SK-N-SH (cell line): Measurements from ENCODE around the gene SACM1L. TPM values are rescaled to one million over a fixed set of nuclear protein-coding genes. Genes with fewer than 3 reads are reported as not detected.
A peak's percentile ranks its signal among the peaks of the same experiment; 100 is the strongest.

Experiments used
- CTCF ChIA-PET: fragments of 300-600, 350-600 bp; formaldehyde crosslinking; extraction: SDS; loops from one replicate; lab custom pipeline; 2021; lab: Yijun Ruan, JAX
- POLR2A ChIA-PET: fragments of 350-600 bp; sonication (Branson Sonifier 250); formaldehyde crosslinking; extraction: SDS; loops from one replicate; lab custom pipeline; 2020; ENCODE audit warnings: antibody characterized with exemption, inconsistent platforms; lab: Yijun Ruan, JAX
- DNase-seq: peaks from one replicate; pipeline ENCODE4 v3.0.0; 2012
- H2AFZ ChIP-seq: fragments of 200-600 bp; sonication (generic); 2 replicates; pipeline ENCODE4 v1.8.1; 2016; ENCODE audit warnings: antibody characterized with exemption, mild to moderate bottlenecking, low read depth
- H3F3A ChIP-seq: fragments of 200-600 bp; sonication (generic); replicated peaks from 2 replicates; pipeline ENCODE3; 2016; ENCODE audit warnings: antibody characterized with exemption, mild to moderate bottlenecking; ENCODE audit not compliant: insufficient read depth
- H3K27ac ChIP-seq, 2 experiments: fragments of 200-500 bp in 1 of 2; fragments of 200-600 bp in 1 of 2; sonication (Bioruptor generic) in 1 of 2; sonication (generic), shearing (Covaris generic) in 1 of 2; 2 replicates each; pipeline versions ENCODE4 v1.5.1 to v1.6.1; 2014 to 2016; ENCODE audit warnings: low read depth in 2 of 2, inconsistent platforms in 1 of 2, low read length in 1 of 2, mild to moderate bottlenecking in 1 of 2, mixed read lengths in 1 of 2
- H3K27me3 ChIP-seq: fragments of 200-600 bp; sonication (generic), shearing (Covaris generic); 2 replicates; pipeline ENCODE4 v1.6.1; 2016; ENCODE audit warnings: mixed run types; ENCODE audit not compliant: insufficient read depth
- H3K36me3 ChIP-seq, 2 experiments: fragments of 200-500 bp in 1 of 2; fragments of 200-600 bp in 1 of 2; sonication (Bioruptor generic) in 1 of 2; sonication (generic) in 1 of 2; replicated peaks in 1 of 2; 2 replicates each; pipeline versions ENCODE3 to v1.5.1; 2014 to 2016; ENCODE audit warnings: low read length in 1 of 2, mild to moderate bottlenecking in 1 of 2; ENCODE audit not compliant: insufficient read depth in 2 of 2, control insufficient read depth in 1 of 2
- H3K4me1 ChIP-seq, 2 experiments: fragments of 200-500 bp in 1 of 2; fragments of 200-600 bp in 1 of 2; sonication (Bioruptor generic) in 1 of 2; sonication (generic), shearing (Covaris generic) in 1 of 2; 2 replicates each; pipeline versions ENCODE4 v1.5.1 to v1.6.1; 2014 to 2016; ENCODE audit warnings: low read depth in 1 of 2, low read length in 1 of 2, mixed run types in 1 of 2; ENCODE audit not compliant: insufficient read depth in 2 of 2, control insufficient read depth in 1 of 2
- H3K4me2 ChIP-seq: fragments of 200-600 bp; sonication (generic), shearing (Covaris generic); 2 replicates; pipeline ENCODE4 v1.6.1; 2017; ENCODE audit warnings: mixed run types
- H3K4me3 ChIP-seq, 2 experiments: fragments of 200-500 bp in 1 of 2; fragments of 200-600 bp in 1 of 2; sonication (Bioruptor generic) in 1 of 2; sonication (generic), shearing (Covaris generic) in 1 of 2; 2 replicates each; pipeline versions ENCODE4 v1.5.1 to v1.8.1; 2014 to 2016; ENCODE audit warnings: low read depth in 2 of 2, inconsistent platforms in 1 of 2, low read length in 1 of 2, mild to moderate bottlenecking in 1 of 2, mixed read lengths in 1 of 2, moderate library complexity in 1 of 2
- H3K79me2 ChIP-seq: fragments of 200-600 bp; sonication (generic); 2 replicates; pipeline ENCODE4 v1.8.1; 2017; ENCODE audit warnings: mild to moderate bottlenecking; ENCODE audit not compliant: insufficient read depth
- H3K9ac ChIP-seq: fragments of 200-600 bp; sonication (generic); 2 replicates; pipeline ENCODE4 v1.6.1; 2017; ENCODE audit warnings: mixed run types
- H3K9me2 ChIP-seq: fragments of 200-600 bp; sonication (generic); 2 replicates; pipeline ENCODE4 v1.6.1; 2017; ENCODE audit warnings: mixed run types
- H3K9me3 ChIP-seq: fragments of 200-600 bp; sonication (generic); 2 replicates; pipeline ENCODE4 v1.6.1; 2017; ENCODE audit warnings: mixed run types, mild to moderate bottlenecking, moderate library complexity
- H4K20me1 ChIP-seq: fragments of 200-600 bp; sonication (generic); 2 replicates; pipeline ENCODE4 v1.6.1; 2017; ENCODE audit warnings: mild to moderate bottlenecking, mixed run types; ENCODE audit not compliant: insufficient read depth
- CHD2 ChIP-seq: fragments of 150-350 bp; IDR thresholded peaks from 2 replicates; pipeline ENCODE4 v1.6.1; 2018; ENCODE audit warnings: low read length; ENCODE audit not compliant: partially characterized antibody
- ELF1 ChIP-seq: IDR thresholded peaks from 2 replicates; pipeline ENCODE4 v1.4.0; 2012
- EP300 ChIP-seq, 2 experiments: IDR thresholded peaks; 2 replicates each; pipeline versions ENCODE4 v1.4.0 to v1.6.1; 2012; ENCODE audit warnings: borderline replicate concordance in 1 of 2, low read depth in 1 of 2, low read length in 1 of 2
- FOSL2 ChIP-seq: IDR thresholded peaks from 2 replicates; pipeline ENCODE4 v1.4.0; 2012; ENCODE audit warnings: low read depth, mild to moderate bottlenecking, moderate library complexity, borderline replicate concordance
- FOXM1 ChIP-seq: IDR thresholded peaks from 2 replicates; pipeline ENCODE4 v1.4.0; 2012; ENCODE audit warnings: low read depth, mild to moderate bottlenecking
- GABPA ChIP-seq: IDR thresholded peaks from 2 replicates; pipeline ENCODE4 v1.4.0; 2012; ENCODE audit warnings: low read depth, mild to moderate bottlenecking
- GATA2 ChIP-seq: sonication (generic); formaldehyde crosslinking; IDR thresholded peaks from 2 replicates; pipeline ENCODE4 v1.5.0; 2020; ENCODE audit warnings: mild to moderate bottlenecking, missing genetic modification reagents
- IRF3 ChIP-seq: fragments of 150-350 bp; IDR thresholded peaks from 2 replicates; pipeline ENCODE4 v1.6.1; 2016; ENCODE audit warnings: mild to moderate bottlenecking, low read depth, low read length
- JUND ChIP-seq: IDR thresholded peaks from 2 replicates; pipeline ENCODE4 v1.4.0; 2012
- MEF2A ChIP-seq: IDR thresholded peaks from 2 replicates; pipeline ENCODE4 v1.4.0; 2012; ENCODE audit warnings: low read depth, borderline replicate concordance
- MXI1 ChIP-seq: IDR thresholded peaks from 2 replicates; pipeline ENCODE4 v1.6.1; 2012; ENCODE audit warnings: mild to moderate bottlenecking, low read depth, low read length, improper control_type of control experiment
- NFIC ChIP-seq: IDR thresholded peaks from 2 replicates; pipeline ENCODE4 v1.4.0; 2012; ENCODE audit warnings: borderline replicate concordance
- REST ChIP-seq: IDR thresholded peaks from 2 replicates; pipeline ENCODE4 v1.6.1; 2012; ENCODE audit warnings: mild to moderate bottlenecking, low read depth, low read length, moderate library complexity
- RFX5 ChIP-seq: IDR thresholded peaks from 2 replicates; pipeline ENCODE4 v1.6.1; 2012; ENCODE audit warnings: mild to moderate bottlenecking, improper control_type of control experiment, low read length
- WGBS: methylation state at CpG from one replicate; pipeline ENCODE4 v1.1.6; 2017; ENCODE audit warnings: low lambda C conversion rate; 5-methylcytosine and 5-hydroxymethylcytosine counted together
- polyA plus RNA-seq, 3 experiments: library from polyadenylated mRNA; depleted of rRNA; stranded (reverse); fragments of >200 nt; gene quantifications; 2 replicates each; pipeline ENCODE4 v1.2.3, GENCODE V29; 2012

Gene SACM1L
- polyA plus RNA-seq, 1 of the 3 experiments (the other 2 are of a cell fraction), result 11.2 TPM

- H4K20me1 ChIP-seq, result no peaks in the 10 kb centered on the region
- no peak overlapping the region for H3K4me3 ChIP-seq
- TF ChIP-seq FOXM1 (no peak), CHD2 (no peak), ELF1 (no peak), MXI1 (no peak), MEF2A (no peak), FOSL2 (no peak), GABPA (no peak), JUND (no peak), IRF3 (no peak), GATA2 (CRISPR knock-in tag) (no peak), RFX5 (no peak), REST (no peak), EP300 (IDR thresholded peaks at IDR 0.05; ENCODE audit: borderline replicate concordance in 1 of 2, low read depth in 1 of 2, low read length in 1 of 2) (no peak), NFIC (no peak)
- no peak overlapping the region for H3K9ac ChIP-seq
- peak overlapping the region in 1 of 2 experiments; percentile 100; a peak in 1 of 4 replicates for H3K27ac ChIP-seq
- H3K4me1 ChIP-seq, result peaks cover 7 to 48% of the 10 kb centered on the region in 2 experiments; a peak in 3 of 4 replicates
- no peaks in the 10 kb centered on the region for H3K27me3 ChIP-seq
- no peak overlapping the region for H3K4me2 ChIP-seq
- no peak for DNase-seq
- H3F3A ChIP-seq, result peaks cover 39% of the 10 kb centered on the region
- peaks cover 0 to 4% of the 10 kb centered on the region in 2 experiments for H3K36me3 ChIP-seq
- no peak overlapping the region for H2AFZ ChIP-seq
- no peaks in the 10 kb centered on the region for H3K9me3 ChIP-seq
- CTCF ChIA-PET, result interaction anchor here (1.6 kb wide), 1 partner anchor 16 kb away, joined by 5 read pairs; no protein-coding TSS in a partner anchor
- 95% methylated on average over 2 of the region's 4 CpGs for WGBS
- no peaks in the 10 kb centered on the region for H3K9me2 ChIP-seq
- POLR2A ChIA-PET, result no interaction called here
- H3K79me2 ChIP-seq, result peaks cover 74% of the 10 kb centered on the region
These were observed 48.4 kb upstream of the SACM1L start for GRCh38 chr3:45640724-45641361.
